Measurements from ENCODE around the gene LPAR2. TPM values are rescaled to one million over a fixed set of nuclear protein-coding genes. Genes with fewer than 3 reads are reported as not detected.

Gene LPAR2
- total RNA-seq = 10.9 and 15.1 TPM in 2 replicates

DNA sequence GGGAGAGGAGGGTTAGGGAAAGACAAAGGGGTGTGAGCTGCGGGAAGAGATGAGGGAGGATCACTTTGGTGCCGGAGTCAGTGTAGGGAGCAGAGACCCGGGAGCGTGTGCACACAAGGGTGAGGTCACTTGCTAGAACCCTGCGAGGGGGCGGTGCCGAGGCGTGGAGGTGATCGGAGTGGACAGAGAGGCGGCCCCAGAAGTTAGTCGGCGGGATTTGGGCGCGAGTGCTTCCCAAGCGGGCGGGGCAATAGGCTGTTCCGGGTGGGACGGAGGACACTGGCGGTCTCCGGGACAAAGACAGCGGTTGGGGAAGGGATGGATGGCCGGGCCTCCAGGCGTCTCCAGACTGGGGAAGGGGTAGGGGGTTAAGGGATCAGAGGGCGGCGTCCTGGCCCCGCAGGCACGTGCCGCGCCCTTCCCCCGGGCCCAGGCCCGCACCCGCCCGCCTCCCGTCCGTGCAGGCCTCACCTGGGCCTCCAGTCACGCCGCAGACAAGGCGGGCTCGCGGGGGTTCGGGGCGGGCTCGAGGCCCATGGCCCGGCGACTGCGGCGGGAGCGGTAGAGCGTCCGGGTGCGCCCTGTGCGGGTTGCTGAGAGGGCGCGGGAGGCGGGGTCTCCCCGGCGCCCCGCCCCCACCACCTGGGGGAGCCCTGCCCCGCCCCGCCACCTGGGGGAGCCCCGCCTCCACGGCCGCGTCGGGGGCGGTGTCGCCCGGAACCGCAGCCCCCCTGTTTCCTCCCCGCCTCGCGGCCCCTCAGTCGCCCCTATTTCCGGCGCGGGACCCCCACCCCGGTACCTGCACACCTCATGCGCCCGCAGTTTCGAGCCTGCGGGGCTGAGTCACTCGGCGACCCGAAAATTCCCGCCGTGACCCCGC, at the start of gene LPAR2:
Gene LPAR2, minus strand, starts transcription at position 600 of the 880 bp plus-strand sequence. CDS start 945 bp downstream, outside the sequence.

DNA sequence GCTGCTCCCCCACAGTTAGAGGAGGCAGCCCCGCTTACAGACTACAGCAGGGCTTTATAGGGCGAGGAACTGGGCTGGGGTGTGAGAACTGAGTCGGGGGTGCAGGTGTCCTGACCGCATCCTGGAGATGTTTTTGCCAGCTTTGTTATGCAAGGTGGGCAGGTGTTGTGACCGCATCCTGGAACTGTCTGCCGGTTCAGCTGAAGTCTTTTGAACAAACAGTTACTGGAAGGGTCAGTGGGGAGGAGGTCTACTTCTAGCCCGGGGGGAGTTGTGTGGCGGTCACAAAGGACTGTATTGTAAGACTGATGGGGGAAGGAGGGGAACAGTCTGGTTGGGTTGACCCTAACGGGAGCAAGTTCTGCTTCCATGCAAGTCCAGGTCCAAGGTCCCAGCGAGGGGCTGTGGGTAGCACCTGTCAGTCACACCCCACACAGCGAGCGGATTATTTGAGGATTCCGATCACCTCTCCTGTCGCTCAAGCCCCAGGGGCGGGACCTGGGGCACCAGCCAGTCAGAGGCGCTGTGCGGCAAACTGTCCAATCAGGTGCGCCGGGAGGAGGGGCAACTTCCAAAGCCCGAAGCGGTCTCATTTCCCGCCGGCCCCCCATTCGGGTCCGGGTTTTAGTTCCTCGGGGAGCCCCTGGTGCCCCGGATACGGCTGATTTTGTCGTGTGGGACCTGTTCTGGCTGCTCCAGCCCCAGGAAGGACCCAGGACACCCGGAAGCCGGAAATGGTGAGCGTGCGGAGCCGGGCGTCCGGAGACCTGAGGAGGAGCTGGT, 40.4 kb upstream of the LPAR2 start, which contains the start of gene ZNF101:
Gene ZNF101, plus strand, starts transcription at position 610 of the 783 bp plus-strand sequence. Its CDS starts 125 bp downstream, at position 735.

DNA sequence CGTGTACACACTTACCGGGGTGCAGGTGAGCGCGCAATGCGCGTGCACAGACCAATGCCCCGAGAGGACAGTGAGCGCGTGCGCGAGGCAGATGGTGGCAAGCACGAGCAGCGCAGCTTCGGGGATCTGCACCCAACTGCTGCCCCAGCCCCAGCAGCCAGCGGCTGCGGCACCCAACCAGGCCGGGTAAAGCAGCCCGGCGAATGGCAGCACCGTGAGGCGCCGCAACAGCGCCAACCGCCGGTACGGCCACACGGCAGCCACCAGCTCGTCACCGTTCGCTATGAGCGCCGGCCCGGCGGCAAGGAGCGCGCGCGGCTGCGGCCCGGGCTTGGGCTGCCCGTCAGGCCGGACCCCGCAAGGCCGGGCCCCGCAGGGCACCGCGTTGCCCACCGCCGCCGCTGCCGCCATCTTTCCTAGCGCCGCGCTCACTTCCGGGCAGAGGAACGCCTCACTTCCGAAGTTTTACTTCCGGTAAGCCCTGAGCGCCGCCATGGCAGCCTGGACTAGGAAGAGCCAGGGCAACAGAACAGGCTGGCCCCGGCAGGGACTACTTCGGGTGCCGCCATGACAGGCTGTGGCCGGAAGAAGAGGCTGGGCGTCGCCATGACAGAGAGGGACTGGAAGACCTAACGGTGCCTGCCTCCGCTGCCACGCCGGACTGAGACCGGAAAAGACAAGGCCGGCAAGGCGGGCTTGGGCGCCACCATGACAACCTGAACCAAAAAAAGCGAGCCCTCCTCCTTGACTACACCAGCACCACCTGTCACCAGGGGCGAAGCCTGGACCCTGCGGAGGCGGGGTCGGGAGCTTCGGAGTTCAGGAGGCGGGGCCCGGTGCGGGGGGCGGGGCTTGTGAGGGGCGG, 35.5 kb upstream of the LPAR2 start, which contains the start of gene ATP13A1:
Gene ATP13A1, minus strand, starts transcription at position 421 of the 865 bp plus-strand sequence. Its CDS starts 10 bp downstream, at position 411.

DNA sequence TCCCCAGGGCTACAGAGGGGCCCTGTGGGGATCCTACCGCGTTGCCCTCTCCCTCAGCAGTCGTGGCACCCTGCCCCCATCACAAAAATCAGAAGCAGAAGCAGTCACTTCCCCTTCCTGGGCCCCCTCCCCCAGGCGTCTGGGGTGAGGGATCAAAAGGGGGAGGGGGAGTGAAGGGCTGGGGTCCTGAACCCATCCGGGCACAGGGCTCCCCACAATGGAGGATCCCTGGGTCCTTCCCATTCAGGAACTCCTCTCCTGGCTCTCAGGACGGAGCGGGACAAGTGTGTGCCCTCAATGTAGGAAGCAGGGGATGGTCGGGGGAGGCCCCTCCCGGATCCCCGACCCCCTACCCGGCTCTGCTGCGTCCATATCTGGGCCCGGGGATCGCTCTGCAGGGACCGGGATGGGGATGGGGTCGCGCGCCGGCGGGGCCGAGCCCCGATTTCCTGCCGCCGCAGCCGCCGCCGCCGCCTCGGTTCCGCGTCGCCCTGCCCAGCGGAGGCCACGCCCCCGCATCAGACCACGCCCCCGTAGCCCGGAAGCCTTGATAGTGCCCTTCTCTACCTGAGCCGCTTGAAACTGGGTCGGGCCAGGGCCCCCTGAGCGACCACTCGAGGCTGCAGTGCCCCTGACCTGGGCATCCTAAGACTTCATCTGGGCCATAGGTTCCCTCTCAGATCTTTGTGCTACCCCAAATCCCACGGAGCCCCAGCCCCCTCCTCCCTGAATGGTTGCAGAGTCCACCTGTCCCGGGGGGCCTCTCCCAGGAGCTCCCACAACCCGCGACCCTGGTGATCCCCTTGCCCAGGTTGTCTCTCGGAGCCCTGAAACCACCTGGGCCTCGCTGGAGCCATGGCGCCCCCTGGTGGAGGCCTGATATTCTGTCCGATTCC, 15.4 kb upstream of the LPAR2 start, which contains the start of gene GMIP:
Gene GMIP, minus strand, starts transcription at position 500 of the 896 bp plus-strand sequence. Its CDS starts 128 bp downstream, at position 372.

DNA sequence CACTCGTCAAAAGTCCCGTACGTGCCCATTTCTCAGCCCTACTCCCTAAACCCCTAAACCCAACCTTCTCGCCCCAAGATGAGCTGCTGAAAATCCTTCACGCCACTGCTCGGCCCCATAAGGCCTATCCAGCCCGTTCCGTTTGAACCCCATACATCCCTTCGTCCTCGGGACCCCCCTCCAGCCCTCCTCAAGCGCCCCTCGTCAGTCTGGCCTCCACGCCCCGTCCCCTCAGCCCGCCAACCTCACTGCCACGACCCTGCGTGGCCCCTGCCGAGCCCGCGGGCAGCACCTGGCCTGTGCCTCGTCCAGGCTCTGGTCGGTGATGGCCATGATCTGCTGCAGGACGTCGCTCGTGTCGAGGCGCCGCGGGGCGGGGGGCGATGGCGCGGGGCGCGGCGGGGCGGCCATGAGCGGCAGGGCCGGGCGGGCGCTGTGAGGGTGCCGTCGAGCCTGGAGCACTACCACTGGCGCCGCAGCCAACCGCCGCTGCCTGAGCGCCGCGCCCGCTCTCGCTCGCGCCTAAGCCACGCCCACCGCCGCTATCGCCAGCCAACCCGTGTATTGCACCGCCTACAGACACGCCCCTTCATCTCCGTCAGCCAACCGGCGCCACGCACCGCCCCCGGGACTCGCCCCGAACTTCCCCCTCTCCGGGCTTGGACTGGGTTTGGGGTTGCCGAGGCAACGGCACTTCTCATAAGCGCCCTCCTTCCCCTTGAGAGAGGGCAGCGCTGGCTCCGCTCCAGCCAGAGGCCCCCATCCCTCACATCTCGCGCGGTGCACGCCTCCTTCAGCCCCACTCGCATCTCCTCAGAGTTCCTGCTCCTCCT, 9.6 kb downstream of the LPAR2 start, which contains the start of gene PBX4:
Gene PBX4, minus strand, starts transcription at position 469 of the 833 bp plus-strand sequence. Its CDS starts 58 bp downstream, at position 411.

Other genes starting within 250 kb of the LPAR2 start
- 64.3 and 72.6 TPM in 2 replicates for gene GATAD2A, start 222.5 kb downstream of the LPAR2 start, total RNA-seq
- 0.79 and 2.1 TPM in 2 replicates for gene TSSK6, start 112.7 kb downstream of the LPAR2 start, total RNA-seq
- gene NDUFA13, start 112.0 kb downstream of the LPAR2 start, total RNA-seq = 155 and 202 TPM in 2 replicates
- gene YJEFN3, start 99.3 kb downstream of the LPAR2 start, total RNA-seq = 0.28 TPM in 2 replicates
- 0.05 and 0.07 TPM in 2 replicates for gene CILP2, start 90.0 kb downstream of the LPAR2 start, total RNA-seq
- 0.35 TPM in 1 of 2 replicates, not detected in the other for gene PBX4, start 9.5 kb downstream of the LPAR2 start, total RNA-seq
- 9.7 and 14.5 TPM in 2 replicates for gene GMIP, start 15.4 kb upstream of the LPAR2 start, total RNA-seq
- 111 and 113 TPM in 2 replicates for gene ATP13A1, start 35.5 kb upstream of the LPAR2 start, total RNA-seq
- 2.7 and 5.1 TPM in 2 replicates for gene ZNF101, start 40.6 kb upstream of the LPAR2 start, total RNA-seq
- gene ZNF14, start 104.9 kb upstream of the LPAR2 start, total RNA-seq = 2.2 and 3.2 TPM in 2 replicates
- gene ZNF506, start 193.5 kb upstream of the LPAR2 start, total RNA-seq = 10.8 and 12.4 TPM in 2 replicates
- gene ZNF253, start 237.7 kb upstream of the LPAR2 start, total RNA-seq = 2.3 and 2.7 TPM in 2 replicates

All from airway epithelial cell (primary cell).